T-helper 2 cell treated with Interferon-gamma antibody and Interleukin-4, amounts not matched to agents 100 ng/mL and 5 ng/mL, for 36 hours (primary cell): Measurements from ENCODE around the gene DLG2. TPM values are rescaled to one million over a fixed set of nuclear protein-coding genes. Genes with fewer than 3 reads are reported as not detected.

ENCODE experiments used
- intact Hi-C: fragments of 100-400 bp; cut with micrococcal nuclease; formaldehyde crosslinking; loops from one replicate; pipeline ENCODE4 v1.15.1; 2023
- total RNA-seq: library from RNA; stranded (reverse); gene quantifications from 2 replicates; pipeline ENCODE4 v1.2.3, GENCODE V29; 2022

DLG2 gene
- total RNA-seq, 1 donor from 2014 or later, result 1.0 TPM

DNA sequence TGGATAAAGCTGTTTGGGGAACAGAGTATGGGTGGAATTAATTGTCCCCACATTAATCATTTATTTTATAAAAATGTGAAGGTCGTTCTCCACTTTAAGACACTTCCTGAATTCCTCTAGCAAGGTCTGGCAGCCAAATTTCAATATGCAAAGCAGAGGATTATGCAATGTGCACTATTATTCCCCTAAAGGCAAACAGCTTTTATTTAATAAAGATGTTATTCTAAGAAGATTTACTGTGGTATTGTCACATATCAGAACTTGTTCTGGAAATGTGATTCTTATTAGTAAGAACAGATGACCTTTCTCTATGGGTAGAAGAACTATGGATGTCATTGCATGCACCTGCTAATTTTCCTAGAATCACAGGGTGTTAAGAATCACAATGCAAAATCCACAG lies 1212.2 kb downstream of the DLG2 start:
- intact Hi-C loops, result no loop called here

DNA sequence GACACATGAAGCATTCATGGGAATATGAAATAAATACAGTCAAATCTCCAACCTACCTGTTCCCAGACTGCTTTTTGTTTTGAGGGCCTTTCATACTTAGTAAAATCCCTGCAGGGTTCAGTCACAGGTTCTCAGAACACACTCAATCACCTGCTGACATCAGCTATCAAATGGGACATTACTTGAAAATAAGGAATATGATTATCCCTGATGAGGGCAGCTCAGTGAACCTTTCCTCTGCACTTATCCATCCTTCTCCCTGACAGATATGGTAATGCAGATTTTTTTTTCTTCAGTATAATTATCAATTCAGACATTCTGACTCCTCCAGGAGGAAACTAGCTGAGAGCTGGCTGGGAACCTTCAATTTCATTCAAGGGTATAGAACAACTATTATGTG lies 1213.6 kb downstream of the DLG2 start:
- intact Hi-C loops, result no loop called here

DNA sequence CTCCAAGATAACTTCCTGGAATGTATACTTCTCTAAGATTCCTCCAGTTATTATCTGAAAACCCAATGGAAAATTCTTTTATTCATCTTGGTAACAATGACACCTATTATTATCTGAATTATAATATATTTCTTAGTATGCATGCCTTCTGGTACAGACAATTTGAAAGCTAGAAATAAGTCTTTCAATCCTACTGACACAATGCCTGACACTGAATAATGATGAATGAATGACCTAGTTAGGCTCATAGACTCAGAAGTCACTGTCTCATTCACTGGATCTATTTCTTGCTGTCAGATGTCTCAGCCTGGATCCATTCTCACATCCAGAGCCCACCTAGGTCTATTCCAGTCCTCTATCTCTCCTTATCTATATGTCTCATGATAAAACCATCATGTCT lies 1214.3 kb downstream of the DLG2 start:
- intact Hi-C loops, result no loop called here

DNA sequence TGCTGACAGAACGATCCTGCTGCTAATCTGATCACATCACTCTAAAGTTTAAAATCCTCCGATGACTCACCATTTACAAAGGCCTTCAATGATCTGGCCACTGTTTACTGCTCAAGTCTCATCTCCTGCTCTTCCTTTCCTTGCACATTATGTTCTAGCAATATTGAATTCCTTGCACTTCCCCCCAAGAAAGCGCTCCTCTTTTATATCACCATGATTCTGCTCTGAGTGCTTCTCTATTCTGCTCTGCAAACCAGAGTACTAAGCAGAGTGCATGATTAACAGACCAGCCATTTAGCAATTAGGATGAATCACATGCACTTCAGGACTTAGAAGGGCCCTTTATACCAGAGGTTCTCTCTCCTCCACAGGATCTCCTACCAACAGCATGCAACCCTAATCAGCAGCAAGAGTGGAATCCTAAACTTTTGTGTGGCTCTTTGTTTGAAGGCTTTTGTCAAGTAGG lies 1218.2 kb downstream of the DLG2 start:
- intact Hi-C loops, result no loop called here

DNA sequence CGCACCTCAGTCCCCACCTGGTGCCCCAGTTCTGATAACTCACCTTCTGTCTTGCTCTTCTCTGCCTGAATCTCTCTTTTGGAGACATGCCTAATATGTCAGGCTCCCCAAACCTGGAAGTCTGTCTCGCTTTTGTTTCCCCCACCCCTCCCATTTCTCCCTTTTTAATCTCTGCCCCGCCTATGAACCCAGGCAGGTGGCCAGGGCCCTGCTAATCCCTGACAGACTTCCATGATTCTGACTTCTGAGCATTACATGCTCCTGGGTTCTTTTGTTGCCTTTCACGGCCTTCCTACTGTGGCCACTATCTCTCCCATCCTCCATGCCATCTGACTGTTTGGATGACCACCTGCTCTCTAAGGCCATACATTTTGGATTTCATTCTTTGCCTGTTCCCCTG lies 1220.1 kb downstream of the DLG2 start:
- intact Hi-C loops, result no loop called here

DNA sequence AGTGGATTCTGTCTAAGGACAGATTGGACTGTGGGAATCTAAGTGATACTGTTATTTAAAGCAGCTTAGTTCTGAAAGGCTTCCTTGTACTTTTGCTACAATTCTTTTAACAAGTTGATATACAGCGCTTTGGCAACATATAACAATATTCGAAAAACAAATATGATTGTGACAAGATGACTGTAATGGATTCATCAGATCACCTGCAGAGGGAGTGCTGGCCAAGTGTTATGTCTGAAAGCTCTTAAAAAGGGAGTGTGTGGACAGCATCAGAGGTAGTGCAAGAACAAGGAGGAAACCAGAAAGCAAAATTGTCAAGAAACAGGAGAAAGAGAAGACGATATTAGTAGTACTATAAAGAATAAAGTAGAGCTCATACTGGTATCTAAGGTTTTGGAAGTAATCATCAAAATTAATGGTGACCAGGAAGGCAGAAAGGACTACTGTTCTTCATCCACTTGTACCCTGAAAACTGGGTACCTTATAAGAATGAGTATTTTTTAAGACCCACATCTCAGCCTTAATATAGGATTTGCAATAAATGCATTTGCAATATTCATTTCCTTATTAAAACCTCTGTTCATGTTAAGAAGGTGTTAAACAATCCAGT lies 1229.0 kb downstream of the DLG2 start:
- intact Hi-C loops, result no loop called here

DNA sequence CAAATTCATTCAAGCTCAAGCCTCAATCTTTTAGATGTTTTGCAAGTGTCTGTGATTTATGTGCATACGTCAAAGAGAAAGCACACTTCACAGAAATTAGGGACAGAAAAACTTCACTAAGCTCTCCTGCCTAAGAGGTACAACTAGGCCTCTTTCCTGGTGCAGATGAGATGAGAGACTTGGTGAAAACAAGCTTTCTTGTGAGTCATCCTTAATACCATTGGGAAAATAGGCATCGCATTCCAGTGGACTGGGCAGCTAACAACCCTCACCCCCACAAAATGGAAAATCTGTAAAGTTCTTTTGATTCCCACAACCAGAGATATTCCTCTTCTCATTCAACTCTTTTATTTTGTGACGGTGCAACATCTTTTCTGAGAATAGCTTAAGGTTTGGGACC lies 1230.6 kb downstream of the DLG2 start:
- intact Hi-C loops, result no loop called here

DNA sequence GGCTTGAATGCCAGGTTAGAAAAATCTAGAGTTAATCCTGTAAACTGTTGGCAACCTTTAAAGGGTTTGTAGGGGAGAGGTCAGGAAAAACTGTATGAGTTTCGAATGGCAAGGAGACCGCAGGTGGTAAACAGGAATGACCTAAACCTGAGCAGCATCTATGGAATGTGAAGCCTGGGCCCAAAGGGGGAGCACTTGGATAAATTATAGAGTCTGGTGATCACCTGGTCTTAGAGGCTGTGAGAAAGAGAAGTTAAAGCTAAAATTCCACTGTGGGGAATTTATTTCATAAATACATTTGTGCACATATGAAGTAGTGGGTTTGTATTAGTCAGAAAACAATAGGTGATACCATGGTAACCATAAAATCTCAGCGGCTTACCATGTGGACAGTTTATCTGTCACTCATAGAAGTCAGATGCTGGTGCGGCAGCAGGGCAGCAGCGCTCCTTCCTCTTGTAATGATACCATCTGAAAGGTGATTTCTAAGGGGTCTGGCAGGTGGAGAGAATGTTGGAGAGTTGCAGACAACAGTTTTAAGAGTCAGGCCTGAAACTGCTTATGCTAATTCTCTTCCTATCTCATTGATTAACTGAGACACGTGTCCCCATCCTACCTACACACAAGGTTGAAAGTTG lies 1236.6 kb downstream of the DLG2 start:
- intact Hi-C loops, result no loop called here

DNA sequence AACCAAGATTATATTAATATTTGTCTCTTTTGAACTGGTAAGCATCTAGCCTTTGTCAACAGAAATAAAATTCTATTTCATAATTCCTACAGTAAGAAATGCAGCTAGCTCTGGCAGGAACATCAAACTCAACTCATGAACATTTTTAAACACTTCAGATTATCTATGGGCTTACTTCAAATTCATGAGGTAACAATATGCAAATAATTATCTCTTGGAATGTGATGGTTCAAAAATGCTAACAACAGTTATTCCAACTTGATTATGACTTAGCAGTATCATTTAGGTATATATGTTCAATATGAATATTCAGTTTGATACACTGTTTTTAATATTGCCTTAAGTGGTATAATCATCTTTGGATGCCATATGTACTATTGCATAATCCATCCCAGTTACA lies 1237.4 kb downstream of the DLG2 start:
- intact Hi-C loops, result loop anchor here (10.0 kb wide), 1 partner anchor 175 kb away; no protein-coding TSS in a partner anchor

DNA sequence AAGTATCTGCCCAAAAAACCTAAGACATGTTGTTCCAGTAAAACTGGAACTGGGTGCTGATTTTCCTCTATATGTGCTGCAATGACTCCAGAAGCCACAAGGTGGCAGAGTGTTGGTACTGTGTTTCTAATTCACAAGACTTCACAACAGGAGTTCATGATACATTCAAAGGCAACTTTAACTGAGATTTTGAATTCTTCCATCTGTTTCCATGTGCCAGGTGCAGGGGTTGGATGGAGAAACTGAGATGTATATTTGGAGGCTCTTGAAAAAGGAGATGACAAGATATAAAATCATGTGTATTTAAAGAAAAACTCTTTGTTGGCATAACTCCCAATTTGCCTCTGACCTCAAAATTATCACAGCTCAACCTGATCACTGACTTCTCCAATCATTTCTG lies 1242.4 kb downstream of the DLG2 start:
- intact Hi-C loops, result loop anchor here (10.0 kb wide), 1 partner anchor 180 kb away; no protein-coding TSS in a partner anchor

DNA sequence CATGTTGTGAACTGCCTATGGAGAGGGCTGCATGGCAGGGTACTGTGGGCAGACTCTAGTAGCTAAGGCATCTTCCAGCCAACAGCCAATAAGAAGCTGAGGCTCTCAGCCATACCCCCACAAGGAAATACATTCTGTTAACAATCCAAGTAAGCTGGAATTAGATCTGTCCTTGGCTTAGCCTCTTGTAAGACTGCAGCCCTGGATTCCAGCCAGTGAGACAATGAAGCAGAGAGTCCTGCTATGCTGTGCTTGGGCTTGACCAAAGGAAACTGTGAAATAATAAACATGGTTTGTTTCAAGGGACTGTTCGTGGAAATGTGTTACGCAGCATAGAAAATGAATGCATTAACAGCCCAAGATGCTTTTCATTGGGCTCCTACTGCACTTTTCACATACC lies 1243.6 kb downstream of the DLG2 start:
- intact Hi-C loops, result loop anchor here (10.0 kb wide), 1 partner anchor 181 kb away; no protein-coding TSS in a partner anchor

DNA sequence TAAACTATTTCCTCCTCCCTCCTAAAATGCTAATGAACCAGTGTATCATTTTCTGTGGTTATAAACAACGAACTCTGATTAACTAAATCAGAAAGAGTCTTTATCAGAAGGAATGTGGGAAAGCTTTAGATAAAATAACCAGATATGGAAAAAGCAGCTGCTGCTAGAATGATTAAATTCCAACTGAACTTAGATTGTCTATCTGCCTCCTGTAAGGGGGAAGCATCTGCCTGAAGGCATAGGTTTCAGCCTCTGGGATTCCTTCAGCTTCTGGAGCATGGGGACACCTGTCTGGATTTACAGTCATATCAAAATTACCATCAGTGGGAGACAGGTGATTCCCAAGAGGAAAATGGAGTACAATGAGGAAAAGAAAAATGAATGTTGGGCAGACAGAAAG lies 1245.5 kb downstream of the DLG2 start:
- intact Hi-C loops, result loop anchor here (10.0 kb wide), 1 partner anchor 183 kb away; no protein-coding TSS in a partner anchor

DNA sequence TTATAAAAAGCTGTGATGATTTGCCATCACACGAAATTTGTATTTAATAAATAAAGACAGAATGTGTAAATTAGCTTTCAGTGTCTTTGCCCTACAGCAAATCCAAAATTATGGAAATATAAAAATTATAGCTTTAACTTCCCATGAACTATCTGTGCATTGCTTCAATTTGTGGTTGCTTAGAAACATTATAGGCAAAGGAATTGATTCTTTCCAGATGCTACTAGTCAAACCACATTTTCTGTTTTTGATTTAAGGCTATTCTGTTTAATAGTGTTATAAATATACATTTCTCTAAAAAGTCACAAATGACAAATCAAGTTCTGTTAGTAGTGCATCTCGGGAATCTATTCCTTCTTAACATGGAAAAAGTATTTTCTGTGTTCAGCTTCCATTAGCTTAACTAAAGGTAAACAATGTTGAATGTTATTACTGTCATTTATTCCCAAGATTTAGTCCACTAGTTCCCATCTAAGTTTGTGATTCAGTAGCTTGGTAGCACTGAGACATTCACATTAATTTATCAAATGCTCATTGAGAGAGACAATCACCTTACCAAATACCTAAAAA lies 1254.7 kb downstream of the DLG2 start:
- intact Hi-C loops, result no loop called here

DNA sequence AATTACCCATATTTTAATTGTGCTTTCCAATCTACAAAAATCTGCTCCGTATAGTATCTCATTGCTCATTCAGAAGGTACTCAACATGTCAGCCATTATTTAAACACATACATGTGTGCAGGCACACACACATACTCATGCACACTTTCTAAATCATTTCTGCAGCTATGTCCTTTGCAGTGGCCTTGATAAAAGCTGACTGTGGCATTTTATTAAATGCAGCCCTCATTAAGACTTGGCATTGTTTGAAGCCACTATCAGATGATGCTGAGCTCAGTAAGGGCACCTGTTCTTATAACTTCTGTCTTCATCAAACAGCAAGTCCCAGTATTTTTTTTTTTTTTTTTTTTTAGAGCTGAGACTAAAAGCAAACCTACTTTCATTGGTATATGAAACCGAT lies 1269.1 kb downstream of the DLG2 start:
- intact Hi-C loops, result no loop called here

DNA sequence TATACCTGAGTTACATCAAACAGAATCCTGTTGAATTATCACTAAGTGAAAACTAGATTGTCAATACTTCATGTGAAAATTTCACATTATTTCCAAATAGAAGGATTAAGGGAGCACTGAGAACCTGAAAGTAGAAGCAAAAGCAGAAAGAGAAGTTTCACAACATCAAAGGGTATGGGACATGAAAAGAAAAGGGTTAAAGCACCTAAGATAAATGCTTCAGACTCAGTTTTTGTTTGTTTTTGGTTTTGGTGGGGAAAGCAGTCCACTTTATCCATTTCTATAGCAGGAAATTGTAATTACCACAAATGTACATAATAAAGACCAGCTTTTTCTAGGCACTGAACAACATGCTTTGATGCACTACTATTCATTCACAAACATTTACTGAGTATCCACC lies 1271.2 kb downstream of the DLG2 start:
- intact Hi-C loops, result no loop called here

DNA sequence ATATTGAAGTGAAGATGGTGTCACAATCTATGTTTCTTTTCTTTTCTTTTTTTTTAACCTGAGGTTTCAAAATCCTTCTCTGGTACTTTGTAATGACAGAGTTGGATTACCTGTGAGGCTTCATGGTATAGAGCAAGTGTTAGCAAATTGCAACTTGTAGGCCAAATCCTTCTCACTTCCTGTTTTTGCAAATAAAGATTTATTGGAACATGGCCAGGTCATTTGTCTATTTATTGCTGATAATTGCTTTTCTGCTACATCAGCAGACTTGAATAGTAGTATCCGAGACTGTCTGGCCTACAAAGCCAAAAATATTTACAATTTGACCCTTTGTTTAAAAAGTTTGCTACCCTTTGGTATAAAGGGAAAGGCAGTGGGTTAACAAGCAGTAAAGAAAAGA lies 1281.5 kb downstream of the DLG2 start:
- intact Hi-C loops, result no loop called here

DNA sequence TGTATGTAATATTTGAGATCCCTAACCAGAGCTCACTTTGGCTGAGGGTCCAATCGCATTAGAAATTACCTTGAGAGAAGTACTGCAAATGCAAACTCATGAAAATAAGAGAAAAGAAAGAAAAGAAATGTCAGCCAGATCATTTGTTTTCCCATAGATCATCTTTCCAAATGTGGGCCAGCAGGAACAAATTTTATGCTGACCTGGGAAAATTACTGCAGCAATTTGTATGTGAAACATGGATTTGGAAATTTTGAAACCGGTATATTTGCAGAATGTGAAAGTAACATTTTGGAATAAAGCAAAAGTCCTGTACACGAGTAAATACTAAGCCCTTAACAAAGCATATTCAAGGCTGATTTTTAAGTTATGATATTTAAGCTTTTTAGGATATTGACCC lies 1282.1 kb downstream of the DLG2 start:
- intact Hi-C loops, result no loop called here

DNA sequence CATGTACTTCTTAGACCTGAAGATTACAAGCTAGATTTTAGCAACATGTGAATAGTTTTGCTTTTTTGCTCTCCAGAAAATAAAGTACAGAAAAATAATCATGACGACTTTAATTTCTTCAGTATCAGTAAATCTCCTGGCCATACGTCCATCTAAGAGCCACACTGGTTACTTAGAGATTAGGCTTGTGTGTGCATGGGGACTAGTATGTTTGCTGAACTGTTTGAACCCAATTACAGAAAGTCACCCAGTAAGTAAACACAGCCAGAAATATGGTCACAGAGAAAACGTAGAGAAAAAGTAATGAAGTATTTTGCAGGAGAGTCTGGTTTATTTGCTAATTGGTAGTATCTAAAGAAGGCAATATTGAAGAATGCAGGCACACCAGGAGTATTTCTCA lies 1287.3 kb downstream of the DLG2 start:
- intact Hi-C loops, result no loop called here

DNA sequence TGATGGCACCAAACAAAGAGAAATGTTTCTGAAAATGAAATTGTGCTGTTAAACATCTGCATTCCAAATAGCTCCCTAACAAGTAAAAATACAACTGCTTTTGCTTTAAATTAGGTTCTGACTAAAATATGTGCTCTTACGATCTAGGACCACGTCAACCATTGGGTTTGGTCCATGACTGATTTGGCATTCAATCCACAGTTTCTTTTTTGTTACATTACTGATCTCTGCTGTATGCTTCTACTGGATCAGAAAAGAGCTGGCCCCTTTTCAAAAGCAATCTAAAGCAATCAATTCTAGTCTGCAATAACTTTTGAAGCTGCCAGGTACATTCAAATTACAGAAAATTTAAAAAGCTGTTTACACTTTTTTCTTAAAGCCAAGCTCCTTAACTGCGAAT lies 1293.9 kb downstream of the DLG2 start:
- intact Hi-C loops, result no loop called here

DNA sequence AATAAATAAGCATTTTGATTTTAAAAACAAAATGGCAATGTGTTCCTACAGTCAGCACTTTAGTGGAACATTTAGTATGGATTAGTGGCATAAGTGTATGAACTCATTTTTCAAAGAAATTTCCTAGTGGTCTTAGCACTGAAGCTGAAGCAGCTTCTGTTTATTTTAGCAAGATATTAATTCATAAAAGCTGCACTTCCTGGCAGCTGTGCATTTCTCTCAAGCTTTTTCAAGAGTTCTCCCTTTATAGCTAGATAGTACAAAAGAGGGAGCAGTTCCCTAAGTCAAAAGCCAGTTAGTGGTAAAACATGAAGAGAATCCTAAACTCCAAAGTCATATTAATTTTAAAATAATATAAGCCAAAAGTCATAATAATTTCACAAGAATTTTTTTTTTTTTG lies 1304.9 kb downstream of the DLG2 start:
- intact Hi-C loops, result no loop called here

DNA sequence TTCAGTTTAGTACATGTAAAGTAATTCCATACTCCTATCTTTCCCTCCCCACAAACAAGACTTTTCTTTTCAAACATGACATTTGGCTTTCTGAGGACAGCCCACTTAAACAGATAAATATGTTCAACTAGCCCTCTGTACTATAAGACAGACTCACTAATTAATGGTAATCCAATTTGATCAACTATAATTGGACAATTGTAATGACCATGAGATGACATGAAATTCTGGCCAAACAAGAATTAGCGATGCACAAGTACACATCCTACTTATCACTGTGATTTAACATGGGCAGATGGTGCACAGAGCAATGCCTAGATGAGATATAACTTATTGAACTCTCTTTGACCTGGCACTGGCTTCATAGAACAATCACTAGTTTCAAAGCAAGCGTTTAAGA lies 1307.3 kb downstream of the DLG2 start:
- intact Hi-C loops, result no loop called here

DNA sequence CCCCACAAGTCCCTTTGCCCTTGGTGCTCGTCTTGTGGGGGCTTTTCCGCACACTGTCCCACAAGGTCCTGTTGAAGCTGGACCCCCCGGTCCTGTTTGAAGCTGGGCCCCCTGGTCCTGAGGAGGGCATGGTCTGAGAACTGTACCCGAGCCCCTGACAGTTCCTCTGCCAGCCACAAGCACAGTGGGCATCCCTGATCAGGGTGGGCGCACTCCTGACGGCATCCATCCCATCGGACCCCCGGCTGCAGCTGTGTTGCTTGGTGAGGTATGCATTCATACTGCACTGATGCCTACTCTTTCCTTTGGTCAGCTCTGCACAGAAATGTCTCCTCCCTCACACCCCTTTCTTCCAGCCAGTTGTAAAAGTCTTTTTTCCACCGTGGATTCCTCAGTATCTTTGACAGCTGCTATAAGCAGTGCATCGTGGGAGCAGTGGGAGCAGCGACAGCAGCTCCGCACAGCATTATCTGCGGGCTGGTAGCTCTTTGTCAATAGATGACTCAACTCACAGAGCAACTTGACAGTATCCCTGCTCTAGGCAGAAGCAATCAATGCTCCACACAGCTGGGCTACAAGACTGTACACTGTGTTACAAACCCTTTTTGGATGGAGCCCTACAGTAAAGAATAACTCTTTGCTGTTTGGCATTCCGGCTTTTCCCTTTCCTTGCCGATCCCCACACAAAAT lies 1310.1 kb downstream of the DLG2 start:
- intact Hi-C loops, result no loop called here
